HEK293 (cell line): Measurements from ENCODE around the gene SCN10A.

Experiments used
- BCL11A ChIP-seq: fragments of 450-650 bp; formaldehyde crosslinking; IDR thresholded peaks from 2 replicates; pipeline ENCODE4 v1.5.1; 2016; ENCODE audit warnings: low read depth, missing biosample characterization, missing genetic modification characterization
- ZBTB20 ChIP-seq: fragments of 450-650 bp; formaldehyde crosslinking; IDR thresholded peaks from 2 replicates; pipeline ENCODE4 v1.5.1; 2016; ENCODE audit warnings: missing biosample characterization, missing genetic modification characterization
- ZNF184 ChIP-seq: fragments of 450-650 bp; IDR thresholded peaks from 2 replicates; pipeline ENCODE4 v1.5.1; 2018; ENCODE audit warnings: missing biosample characterization, mild to moderate bottlenecking, missing genetic modification characterization
- ZNF24 ChIP-seq: fragments of 450-650 bp; formaldehyde crosslinking; IDR thresholded peaks from 2 replicates; pipeline ENCODE4 v1.5.1; 2016; ENCODE audit warnings: missing biosample characterization, missing genetic modification characterization
- ZNF654 ChIP-seq: fragments of 450-650 bp; formaldehyde crosslinking; IDR thresholded peaks from 2 replicates; pipeline ENCODE4 v1.5.1; 2016; ENCODE audit warnings: low read depth, missing biosample characterization, missing genetic modification characterization
- ZNF785 ChIP-seq: fragments of 450-650 bp; formaldehyde crosslinking; IDR thresholded peaks from 2 replicates; pipeline ENCODE4 v1.5.1; 2016; ENCODE audit warnings: missing biosample characterization, missing genetic modification characterization
- ZSCAN30 ChIP-seq: fragments of 450-650 bp; IDR thresholded peaks from 2 replicates; pipeline ENCODE4 v1.5.1; 2018; ENCODE audit warnings: missing biosample characterization, mild to moderate bottlenecking, missing genetic modification characterization, moderate library complexity
- TF ChIP-seq, protein P1 (sequence below): fragments of 450-650 bp; formaldehyde crosslinking; IDR thresholded peaks from 2 replicates; pipeline ENCODE4 v1.5.1; 2016; ENCODE audit warnings: missing biosample characterization, missing genetic modification characterization
- TF ChIP-seq, protein P2 (sequence below): fragments of 450-650 bp; formaldehyde crosslinking; IDR thresholded peaks from 2 replicates; pipeline ENCODE4 v1.5.1; 2016; ENCODE audit warnings: missing biosample characterization, missing genetic modification characterization
- TF ChIP-seq, protein P3 (sequence below): fragments of 450-650 bp; formaldehyde crosslinking; IDR thresholded peaks from 2 replicates; pipeline ENCODE4 v1.5.1; 2016; ENCODE audit warnings: missing biosample characterization, missing genetic modification characterization

DNA sequence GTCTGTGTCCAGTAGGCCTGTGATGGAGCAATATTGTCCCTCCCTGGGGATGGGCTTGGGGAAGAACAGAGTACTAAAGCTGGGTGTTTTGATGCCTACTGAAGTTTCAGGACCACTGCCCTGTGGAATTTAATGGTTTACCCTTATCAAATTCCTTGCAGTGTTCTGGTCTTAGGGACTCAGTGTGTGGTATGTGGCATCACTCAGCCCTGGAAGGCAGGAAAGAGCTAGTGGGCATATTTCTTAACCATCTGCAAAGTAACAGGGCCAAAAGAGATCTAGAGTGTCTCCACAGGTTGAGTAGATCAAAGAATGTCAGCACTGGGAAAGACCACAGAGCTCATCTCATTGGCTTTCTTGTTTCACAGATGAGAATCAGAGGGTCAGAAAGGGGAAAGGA, 11.8 kb upstream of the SCN10A start:
- TF ChIP-seq, protein P1, sequence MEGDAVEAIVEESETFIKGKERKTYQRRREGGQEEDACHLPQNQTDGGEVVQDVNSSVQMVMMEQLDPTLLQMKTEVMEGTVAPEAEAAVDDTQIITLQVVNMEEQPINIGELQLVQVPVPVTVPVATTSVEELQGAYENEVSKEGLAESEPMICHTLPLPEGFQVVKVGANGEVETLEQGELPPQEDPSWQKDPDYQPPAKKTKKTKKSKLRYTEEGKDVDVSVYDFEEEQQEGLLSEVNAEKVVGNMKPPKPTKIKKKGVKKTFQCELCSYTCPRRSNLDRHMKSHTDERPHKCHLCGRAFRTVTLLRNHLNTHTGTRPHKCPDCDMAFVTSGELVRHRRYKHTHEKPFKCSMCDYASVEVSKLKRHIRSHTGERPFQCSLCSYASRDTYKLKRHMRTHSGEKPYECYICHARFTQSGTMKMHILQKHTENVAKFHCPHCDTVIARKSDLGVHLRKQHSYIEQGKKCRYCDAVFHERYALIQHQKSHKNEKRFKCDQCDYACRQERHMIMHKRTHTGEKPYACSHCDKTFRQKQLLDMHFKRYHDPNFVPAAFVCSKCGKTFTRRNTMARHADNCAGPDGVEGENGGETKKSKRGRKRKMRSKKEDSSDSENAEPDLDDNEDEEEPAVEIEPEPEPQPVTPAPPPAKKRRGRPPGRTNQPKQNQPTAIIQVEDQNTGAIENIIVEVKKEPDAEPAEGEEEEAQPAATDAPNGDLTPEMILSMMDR (tag by site-specific recombination): no peak
- TF ChIP-seq BCL11A (tag by site-specific recombination) (no peak), ZBTB20 (tag by site-specific recombination) (no peak), ZNF24 (no peak), ZNF785 (tag by site-specific recombination) (no peak), ZSCAN30 (tag by site-specific recombination) (no peak), ZNF184 (no peak), ZNF654 (tag by site-specific recombination) (no peak)
- TF ChIP-seq, protein P2, sequence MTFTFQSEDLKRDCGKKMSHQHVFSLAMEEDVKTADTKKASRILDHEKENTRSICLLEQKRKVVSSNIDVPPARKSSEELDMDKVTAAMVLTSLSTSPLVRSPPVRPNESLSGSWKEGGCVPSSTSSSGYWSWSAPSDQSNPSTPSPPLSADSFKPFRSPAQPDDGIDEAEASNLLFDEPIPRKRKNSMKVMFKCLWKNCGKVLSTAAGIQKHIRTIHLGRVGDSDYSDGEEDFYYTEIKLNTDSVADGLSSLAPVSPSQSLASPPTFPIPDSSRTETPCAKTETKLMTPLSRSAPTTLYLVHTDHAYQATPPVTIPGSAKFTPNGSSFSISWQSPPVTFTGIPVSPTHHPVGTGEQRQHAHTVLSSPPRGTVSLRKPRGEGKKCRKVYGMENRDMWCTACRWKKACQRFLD (tag by site-specific recombination): no peak
- TF ChIP-seq, protein P3, sequence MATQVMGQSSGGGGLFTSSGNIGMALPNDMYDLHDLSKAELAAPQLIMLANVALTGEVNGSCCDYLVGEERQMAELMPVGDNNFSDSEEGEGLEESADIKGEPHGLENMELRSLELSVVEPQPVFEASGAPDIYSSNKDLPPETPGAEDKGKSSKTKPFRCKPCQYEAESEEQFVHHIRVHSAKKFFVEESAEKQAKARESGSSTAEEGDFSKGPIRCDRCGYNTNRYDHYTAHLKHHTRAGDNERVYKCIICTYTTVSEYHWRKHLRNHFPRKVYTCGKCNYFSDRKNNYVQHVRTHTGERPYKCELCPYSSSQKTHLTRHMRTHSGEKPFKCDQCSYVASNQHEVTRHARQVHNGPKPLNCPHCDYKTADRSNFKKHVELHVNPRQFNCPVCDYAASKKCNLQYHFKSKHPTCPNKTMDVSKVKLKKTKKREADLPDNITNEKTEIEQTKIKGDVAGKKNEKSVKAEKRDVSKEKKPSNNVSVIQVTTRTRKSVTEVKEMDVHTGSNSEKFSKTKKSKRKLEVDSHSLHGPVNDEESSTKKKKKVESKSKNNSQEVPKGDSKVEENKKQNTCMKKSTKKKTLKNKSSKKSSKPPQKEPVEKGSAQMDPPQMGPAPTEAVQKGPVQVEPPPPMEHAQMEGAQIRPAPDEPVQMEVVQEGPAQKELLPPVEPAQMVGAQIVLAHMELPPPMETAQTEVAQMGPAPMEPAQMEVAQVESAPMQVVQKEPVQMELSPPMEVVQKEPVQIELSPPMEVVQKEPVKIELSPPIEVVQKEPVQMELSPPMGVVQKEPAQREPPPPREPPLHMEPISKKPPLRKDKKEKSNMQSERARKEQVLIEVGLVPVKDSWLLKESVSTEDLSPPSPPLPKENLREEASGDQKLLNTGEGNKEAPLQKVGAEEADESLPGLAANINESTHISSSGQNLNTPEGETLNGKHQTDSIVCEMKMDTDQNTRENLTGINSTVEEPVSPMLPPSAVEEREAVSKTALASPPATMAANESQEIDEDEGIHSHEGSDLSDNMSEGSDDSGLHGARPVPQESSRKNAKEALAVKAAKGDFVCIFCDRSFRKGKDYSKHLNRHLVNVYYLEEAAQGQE (tag by site-specific recombination): no peak
